Measurements from ENCODE around the gene UBL4B.

- TF ChIP-seq REST (IDR thresholded peaks at IDR 0.05; ENCODE audit: unreplicated experiment) (no peak), POLR2AphosphoS5 (IDR thresholded peaks at IDR 0.05; ENCODE audit: low read depth) (no peak), CTCF (conservative IDR thresholded peaks at IDR 0.05; ENCODE audit: low read depth in 2 of 2) (no peak), EZH2phosphoT487 (IDR thresholded peaks at IDR 0.05; ENCODE audit: unreplicated experiment) (no peak), ZNF331 (CRISPR knock-in tag; IDR thresholded peaks at IDR 0.05; ENCODE audit: low read depth) (no peak)
Measured at GRCh38 chr1:110113551-110113950, 1.3 kb downstream of the UBL4B start.
